ENCODE data around the gene SNX13. TPM values are rescaled to one million over a fixed set of nuclear protein-coding genes. Genes with fewer than 3 reads are reported as not detected.

SNX13 gene
- total RNA-seq, 4 donors from 2014 or later: 45.7 to 78.8 (median 67.3) TPM

- no peak for DNase-seq (ENCODE audit: low spot score in 2 of 2)
- intact Hi-C loops (cut with DNase I; ENCODE audit: low total_unique reads): no loop called here
- no peak overlapping the region for H3K4me3 ChIP-seq (ENCODE audit: low read depth, poor library complexity, severe bottlenecking)
- 86 to 96% methylated on average over 4 of the region's 4 CpGs for WGBS, 2 donors
- TF ChIP-seq CTCF (IDR thresholded peaks at IDR 0.05): no peak
Measured at GRCh38 chr7:17898111-17898510, 42.2 kb downstream of the SNX13 start.

GRCh38 chr7:17887286-17887685 lies 53.0 kb downstream of the SNX13 start:
- intact Hi-C loops (cut with DNase I; ENCODE audit: low total_unique reads): no loop called here
- TF ChIP-seq POLR2A (IDR thresholded peaks at IDR 0.05) (no peak), CTCF (IDR thresholded peaks at IDR 0.05) (no peak)
- no peak overlapping the region for H3K4me3 ChIP-seq (ENCODE audit: low read depth, poor library complexity, severe bottlenecking)
- 92 to 95% methylated on average over 2 of the region's 2 CpGs for WGBS, 2 donors
- no peak for DNase-seq (ENCODE audit: low spot score in 2 of 2)

- H3K4me3 ChIP-seq (ENCODE audit: low read depth, poor library complexity, severe bottlenecking): no peak overlapping the region
- WGBS, 2 donors: 95 to 96% methylated on average over 6 of the region's 6 CpGs
- TF ChIP-seq POLR2A (IDR thresholded peaks at IDR 0.05): no peak
- TF ChIP-seq CTCF (IDR thresholded peaks at IDR 0.05): no peak
- no peak for DNase-seq (ENCODE audit: low spot score in 2 of 2)
- intact Hi-C loops (cut with DNase I; ENCODE audit: low total_unique reads): no loop called here
Measured at GRCh38 chr7:17882685-17883084, 57.6 kb downstream of the SNX13 start.

- TF ChIP-seq POLR2A (IDR thresholded peaks at IDR 0.05) (no peak), CTCF (IDR thresholded peaks at IDR 0.05) (no peak)
- no peak overlapping the region for H3K4me3 ChIP-seq (ENCODE audit: low read depth, poor library complexity, severe bottlenecking)
- WGBS, 2 donors: 95 to 96% methylated on average over 2 of the region's 2 CpGs
- no peak for DNase-seq (ENCODE audit: low spot score in 2 of 2)
- intact Hi-C loops (cut with DNase I; ENCODE audit: low total_unique reads): no loop called here
Measured at GRCh38 chr7:17879075-17879661, 61.1 kb downstream of the SNX13 start.

- H3K4me3 ChIP-seq (ENCODE audit: low read depth, poor library complexity, severe bottlenecking): no peak overlapping the region
- no peak for DNase-seq (ENCODE audit: low spot score in 2 of 2)
- WGBS, 2 donors: 74 to 75% methylated on average over 1 of the region's 1 CpG
- intact Hi-C loops (cut with DNase I; ENCODE audit: low total_unique reads): no loop called here
- TF ChIP-seq POLR2A (IDR thresholded peaks at IDR 0.05) (no peak), CTCF (IDR thresholded peaks at IDR 0.05) (no peak)
Measured at GRCh38 chr7:17878627-17879026, 61.7 kb downstream of the SNX13 start.

Data from lower leg skin (tissue), 4 donors.